HG03432 (cell line): ENCODE measurements around the gene PCAT7.

Source experiments
- ATAC-seq: cut with Tn5 transposase; IDR thresholded peaks from one replicate; pipeline ENCODE4 v1.9.1; 2021; ENCODE audit warnings: mild to moderate bottlenecking, moderate library complexity; ENCODE audit not compliant: unreplicated experiment

PCAT7 gene

GRCh38 chr9:94602666-94603065 lies 47.8 kb downstream of the PCAT7 start:
- ATAC-seq, result no peak

GRCh38 chr9:94603259-94604160 lies 48.6 kb downstream of the PCAT7 start:
- ATAC-seq, result no peak

GRCh38 chr9:94606646-94607422 lies 52.0 kb downstream of the PCAT7 start:
- no peak for ATAC-seq

GRCh38 chr9:94607423-94607691 lies 52.5 kb downstream of the PCAT7 start:
- no peak for ATAC-seq

- no peak for ATAC-seq
Measured at GRCh38 chr9:94610181-94610606, 55.3 kb downstream of the PCAT7 start.

GRCh38 chr9:94611638-94612068 lies 56.8 kb downstream of the PCAT7 start:
- no peak for ATAC-seq

GRCh38 chr9:94612071-94612470 lies 57.2 kb downstream of the PCAT7 start:
- ATAC-seq, result no peak

- ATAC-seq, result no peak
Measured at GRCh38 chr9:94613003-94613402, 58.1 kb downstream of the PCAT7 start.

- no peak for ATAC-seq
Measured at GRCh38 chr9:94619026-94619425, 64.1 kb downstream of the PCAT7 start.
